Left ventricle myocardium superior (tissue), 1 donor: Measurements from ENCODE around the gene SCGN. TPM values are rescaled to one million over a fixed set of nuclear protein-coding genes. Genes with fewer than 3 reads are reported as not detected.
"Not testable (repeated sequence)": the region's sequence is repeated elsewhere in the genome, so short reads cannot be mapped to it uniquely, and the experiment has no call there.

ENCODE experiments used
- ATAC-seq: fragments of 200-7000 bp; cut with Tn5 transposase; one replicate; pipeline ENCODE4 v1.9.1; 2020; ENCODE audit warnings: mild to moderate bottlenecking, moderate library complexity
- DNase-seq: peaks from one replicate; pipeline ENCODE4 v3.0.0-alpha.2; 2020
- intact Hi-C: fragments of 100-400 bp; cut with micrococcal nuclease; formaldehyde crosslinking; loops from one replicate; pipeline ENCODE4 v1.11.0; 2022
- total RNA-seq: library from RNA; stranded (reverse); fragmentation: NEBNext Ultra II Directional; extraction: Animal tissue kit (Norgen Biotek cat#: 25700); gene quantifications from one replicate; pipeline ENCODE4 v1.2.1, GENCODE V29; 2021
- donor health status: DM: no; HTN: yes; CAD: no; lungs with severe emphysema.

Gene SCGN
- total RNA-seq, 1 donor from 2014 or later = 0.79 TPM

GRCh38 chr6:25710287-25710686, 58.3 kb downstream of the SCGN start:
- DNase-seq (no peak), ATAC-seq (no peak)
- intact Hi-C loops = no loop called here

GRCh38 chr6:25713824-25714223, 61.8 kb downstream of the SCGN start:
- intact Hi-C loops = no loop called here
- DNase-seq (no peak), ATAC-seq (no peak)

DNA sequence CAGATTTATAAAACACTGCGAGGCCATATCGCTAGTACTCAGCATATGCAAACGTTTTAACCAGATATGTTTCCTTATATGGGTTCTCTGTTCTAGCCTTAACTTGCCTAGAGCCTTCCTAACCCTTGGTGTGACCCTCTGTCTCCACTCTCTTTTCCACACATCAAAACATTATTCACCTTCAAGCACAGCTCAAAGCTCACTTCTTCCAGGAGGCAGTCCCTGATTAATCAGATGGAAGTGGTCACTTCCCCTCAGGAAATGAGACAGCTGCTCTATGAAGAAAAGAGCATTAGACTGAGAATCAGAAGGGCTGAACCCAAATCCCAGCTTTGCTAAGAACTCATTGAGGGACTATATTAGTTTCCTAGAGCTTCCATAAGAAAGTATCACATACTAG, 62.8 kb downstream of the SCGN start:
- no peak for ATAC-seq
- intact Hi-C loops = no loop called here

DNA sequence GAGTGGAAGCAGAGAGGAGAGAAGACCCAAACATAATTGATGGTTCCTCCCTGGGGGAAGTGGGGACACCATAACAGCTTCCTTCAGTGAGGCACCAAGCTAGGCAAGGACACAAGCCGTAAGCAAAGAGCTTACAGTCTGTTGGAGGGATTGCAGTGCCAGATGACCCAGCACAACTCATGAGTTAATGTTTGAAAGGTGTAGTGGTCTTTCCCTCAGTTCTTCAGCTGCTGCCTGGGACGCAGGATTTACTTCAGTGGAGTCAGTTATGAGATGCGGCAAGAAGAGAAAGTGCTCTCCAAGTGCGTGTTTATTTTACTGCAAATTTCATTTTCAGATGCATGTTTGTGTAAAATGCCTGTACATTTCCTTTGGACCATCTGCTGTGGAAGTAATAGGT, 63.8 kb downstream of the SCGN start:
- ATAC-seq (no peak), DNase-seq (no peak)
- intact Hi-C loops = no loop called here

More for the DNA sequence above, 62.8 kb downstream of the SCGN start:
- DNase-seq = no peak

DNA sequence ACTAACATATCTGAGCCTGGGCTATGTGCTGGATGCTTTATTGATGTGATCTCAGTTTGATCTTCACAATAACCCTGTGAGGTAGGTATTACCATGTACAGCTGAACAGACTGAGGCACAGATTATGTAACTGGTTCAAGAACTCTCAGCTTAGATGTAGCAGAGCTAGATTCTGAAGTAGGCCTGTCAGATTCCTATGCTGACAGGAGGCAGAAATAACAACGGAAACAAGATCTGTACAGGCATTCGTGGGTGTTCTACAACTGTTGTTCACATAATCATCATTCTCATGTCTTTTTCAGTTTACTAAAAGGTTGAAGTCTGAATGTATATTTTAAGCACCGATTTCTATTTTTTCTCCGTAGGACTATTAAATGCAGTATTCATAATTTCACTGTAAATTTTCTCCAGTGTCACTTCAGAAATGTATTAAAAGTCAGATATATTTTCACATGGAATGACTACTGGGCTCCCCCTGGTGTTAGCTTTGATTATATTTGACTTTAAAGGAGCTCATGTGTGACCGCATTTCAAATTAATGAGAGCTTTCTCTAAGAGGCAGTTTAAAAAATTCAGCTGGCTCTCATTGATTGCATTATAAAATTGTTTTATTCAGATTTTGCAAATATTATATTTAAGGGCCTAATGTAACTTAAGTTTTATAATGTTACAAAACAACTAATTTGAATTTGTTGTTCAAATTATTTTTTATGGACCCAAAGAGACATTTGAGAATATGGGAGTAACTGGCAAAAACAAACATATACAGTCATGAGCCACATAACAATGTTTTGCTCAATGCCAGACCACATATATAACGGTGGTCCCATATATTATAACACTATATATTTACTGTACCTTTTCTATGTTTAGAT, 66.1 kb downstream of the SCGN start:
- DNase-seq (no peak), ATAC-seq (no peak)
- intact Hi-C loops = no loop called here

DNA sequence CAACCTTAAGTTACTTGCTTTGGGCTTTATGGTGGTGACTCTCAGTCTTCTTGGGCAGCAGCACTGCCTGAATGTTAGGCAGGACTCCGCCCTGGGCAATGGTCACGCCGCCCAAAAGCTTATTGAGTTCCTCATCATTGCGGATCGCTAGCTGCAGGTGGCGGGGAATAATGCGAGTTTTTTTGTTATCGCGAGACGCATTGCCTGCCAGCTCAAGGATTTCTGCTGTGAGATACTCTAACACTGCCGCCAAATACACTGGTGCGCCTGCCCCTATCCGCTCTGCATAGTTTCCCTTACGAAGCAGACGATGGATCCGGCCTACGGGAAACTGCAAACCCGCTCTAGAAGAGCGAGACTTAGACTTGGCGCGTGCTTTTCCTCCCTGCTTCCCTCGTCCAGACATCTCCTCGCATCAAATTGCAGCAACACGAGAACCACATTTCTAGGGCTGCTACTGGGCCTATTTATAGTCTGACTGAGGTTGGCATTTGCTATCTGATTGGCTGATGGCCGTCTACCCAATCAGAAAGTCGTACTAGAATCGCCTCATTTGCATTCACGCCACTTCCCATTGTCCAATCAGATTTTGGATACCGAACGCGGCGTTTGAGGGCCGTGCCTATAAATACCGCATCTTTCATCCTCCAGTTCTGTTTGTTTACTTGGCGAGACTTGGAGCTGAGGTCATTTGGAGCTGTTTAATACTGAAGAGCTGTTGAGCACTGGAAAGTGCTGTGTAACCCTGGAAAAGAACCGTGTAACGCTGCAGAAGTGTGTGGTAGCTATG, 74.3 kb downstream of the SCGN start:
- DNase-seq = no peak
- no peak for ATAC-seq
- intact Hi-C loops = loop anchor here (10.0 kb wide), 1 partner anchor 278 kb away; no protein-coding TSS in a partner anchor

DNA sequence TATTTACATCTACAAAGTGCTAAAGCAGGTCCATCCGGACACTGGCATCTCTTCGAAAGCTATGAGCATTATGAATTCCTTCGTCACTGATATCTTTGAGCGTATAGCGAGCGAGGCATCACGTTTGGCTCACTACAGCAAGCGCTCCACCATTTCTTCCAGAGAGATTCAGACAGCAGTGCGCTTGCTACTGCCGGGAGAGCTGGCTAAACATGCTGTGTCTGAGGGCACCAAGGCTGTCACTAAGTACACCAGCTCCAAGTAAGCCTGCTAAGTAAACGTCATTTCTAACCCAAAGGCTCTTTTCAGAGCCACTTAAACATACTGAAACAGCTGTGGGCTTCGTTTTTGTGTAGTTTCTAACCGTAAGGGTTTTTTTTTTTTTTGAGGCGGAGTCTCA, 75.0 kb downstream of the SCGN start:
- DNase-seq (no peak), ATAC-seq (no peak)
- intact Hi-C loops = loop anchor here (10.0 kb wide), 1 partner anchor 278 kb away; no protein-coding TSS in a partner anchor

GRCh38 chr6:25730907-25731306, 78.9 kb downstream of the SCGN start:
- DNase-seq (no peak), ATAC-seq (no peak)
- intact Hi-C loops = no loop called here

- DNase-seq (no peak), ATAC-seq (no peak)
- intact Hi-C loops = no loop called here
Observed at GRCh38 chr6:25731721-25732120, 79.7 kb downstream of the SCGN start.

DNA sequence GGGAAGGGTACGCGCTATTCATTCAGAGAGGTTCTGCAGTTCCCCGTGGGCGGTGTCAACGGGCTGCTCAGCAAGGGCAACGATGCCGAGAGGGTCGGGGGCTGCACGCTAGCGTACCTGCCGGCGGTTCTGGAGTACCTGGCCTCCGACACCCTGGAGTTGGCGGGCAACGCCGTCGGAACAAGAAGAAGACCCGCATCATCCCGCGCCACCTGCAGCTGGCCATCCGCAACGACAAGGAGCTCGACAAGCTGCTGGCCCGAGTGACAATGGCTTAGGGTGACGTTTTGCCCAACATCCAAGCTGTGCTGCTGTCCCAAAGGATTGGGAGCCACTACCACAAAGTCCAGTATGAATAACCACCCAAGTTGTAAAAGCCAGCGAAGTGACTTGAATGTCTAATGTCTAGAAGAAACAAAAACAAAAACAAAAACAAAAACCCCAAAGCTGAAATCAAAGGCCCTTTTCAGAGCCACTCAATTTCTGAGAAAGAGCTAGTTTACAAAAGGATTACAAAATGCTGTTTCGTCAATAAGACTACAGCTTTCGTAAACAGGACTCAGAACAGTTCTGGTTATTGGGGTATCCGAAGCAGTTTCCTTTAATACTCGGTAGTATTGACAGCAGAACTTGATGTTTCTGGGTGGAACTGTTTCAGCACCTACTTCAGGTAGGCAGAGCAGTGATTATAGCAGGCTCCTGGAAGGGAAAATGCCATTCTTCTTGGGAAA, 80.6 kb downstream of the SCGN start:
- DNase-seq (no peak), ATAC-seq (no peak)
- intact Hi-C loops = no loop called here

GRCh38 chr6:25735261-25735660, 83.2 kb downstream of the SCGN start:
- ATAC-seq (no peak), DNase-seq (no peak)
- intact Hi-C loops = no loop called here

- ATAC-seq = no peak
- no peak for DNase-seq
- intact Hi-C loops = no loop called here
Observed at GRCh38 chr6:25743868-25744267, 91.9 kb downstream of the SCGN start.

DNA sequence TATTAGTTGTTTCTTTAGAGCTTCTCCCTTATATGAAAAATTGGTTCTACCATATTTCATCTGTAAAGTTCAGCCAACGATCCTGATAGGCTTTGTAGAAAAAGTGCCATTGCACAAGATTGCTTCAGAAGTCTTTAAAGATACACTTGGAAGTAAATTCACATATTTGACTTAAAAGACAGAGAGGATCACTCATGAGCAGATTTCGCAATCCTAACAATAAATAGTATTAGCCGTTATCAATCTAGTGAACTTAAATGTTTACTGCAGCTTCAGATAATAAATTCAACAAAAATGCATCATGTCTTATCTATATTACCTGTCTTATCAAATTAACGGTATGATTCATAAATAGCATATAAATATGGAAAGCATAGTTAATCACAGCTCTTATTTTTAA, 93.8 kb downstream of the SCGN start:
- no peak for DNase-seq
- no peak for ATAC-seq
- intact Hi-C loops = no loop called here

- DNase-seq = no peak
- ATAC-seq = no peak
- intact Hi-C loops = no loop called here
Observed at GRCh38 chr6:25746968-25747367, 95.0 kb downstream of the SCGN start.

DNA sequence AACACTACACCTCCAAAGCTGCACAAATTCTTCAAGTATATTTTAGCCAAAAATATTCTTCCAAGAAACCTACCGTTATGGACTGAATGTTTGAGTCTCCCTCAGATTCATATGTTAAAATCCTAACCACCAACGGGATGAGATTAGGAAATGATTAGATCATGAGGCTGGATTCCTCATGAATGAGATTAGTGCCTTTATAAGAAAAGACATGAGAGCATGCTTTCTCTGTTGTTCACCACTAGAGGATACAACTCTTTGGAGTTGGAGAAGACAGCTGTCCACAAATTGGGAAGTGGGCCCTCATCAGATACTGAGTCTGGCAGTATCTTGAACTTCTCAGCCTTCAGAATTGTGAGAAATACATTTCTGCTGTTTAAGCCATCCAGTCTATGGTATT, 95.5 kb downstream of the SCGN start:
- DNase-seq (no peak), ATAC-seq (no peak)
- intact Hi-C loops = no loop called here

DNA sequence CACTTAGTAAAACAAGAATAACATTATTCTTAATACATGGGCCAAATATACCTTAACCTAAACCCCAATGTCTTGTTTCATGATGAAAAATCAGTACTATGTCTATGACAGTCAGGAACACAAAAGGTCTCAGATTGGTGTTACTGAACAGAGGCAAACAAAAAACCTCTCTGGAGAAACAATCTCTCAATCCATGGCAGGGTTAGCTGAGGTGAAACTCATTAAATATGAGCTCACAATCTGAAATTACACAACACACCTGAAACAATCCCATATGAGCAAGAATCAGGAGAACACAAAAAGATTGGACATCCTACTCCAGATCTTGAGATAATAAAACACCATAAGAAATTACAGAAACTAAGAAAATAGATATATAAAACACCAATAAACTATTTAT, 96.0 kb downstream of the SCGN start:
- no peak for ATAC-seq
- intact Hi-C loops = no loop called here
- DNase-seq = no peak

DNA sequence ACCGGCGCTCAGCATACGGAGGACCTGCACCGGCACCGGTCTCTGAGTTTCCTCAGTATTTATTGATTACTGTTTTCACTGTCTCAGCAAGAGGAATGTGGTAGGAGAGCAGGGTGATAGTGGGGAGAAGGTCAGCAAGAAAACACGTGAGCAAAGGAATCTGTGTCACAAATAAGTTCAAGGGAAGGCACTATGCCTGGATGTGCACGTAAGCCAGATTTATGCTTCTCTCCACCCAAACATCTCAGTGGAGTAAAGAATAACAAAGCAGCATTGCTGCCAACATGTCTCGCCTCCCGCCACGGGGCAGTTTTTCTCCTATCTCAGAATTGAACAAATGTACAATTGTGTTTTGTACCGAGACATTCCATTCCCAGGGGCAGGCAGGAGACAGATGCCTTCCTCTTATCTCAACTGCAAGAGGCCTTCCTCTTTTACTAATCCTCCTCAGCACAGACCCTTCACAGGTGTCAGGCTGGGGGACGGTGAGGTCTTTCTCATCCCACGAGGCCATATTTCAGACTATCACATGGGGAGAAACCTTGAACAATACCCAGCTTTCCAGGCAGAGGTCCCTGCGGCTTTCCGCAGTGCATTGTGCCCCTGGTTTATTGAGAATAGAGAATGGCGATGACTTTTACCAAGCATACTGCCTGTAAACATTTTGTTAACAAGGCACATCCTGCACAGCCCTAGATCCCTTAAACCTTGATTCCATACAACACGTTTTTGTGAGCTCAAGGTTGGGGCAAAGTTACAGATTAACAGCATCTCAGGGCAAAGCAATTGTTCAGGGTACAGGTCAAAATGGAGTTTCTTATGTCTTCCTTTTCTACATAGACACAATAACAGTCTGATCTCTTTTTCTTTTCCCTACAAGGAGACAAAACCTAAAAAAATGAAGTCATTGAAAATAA, 96.8 kb downstream of the SCGN start:
- ATAC-seq, DNase-seq, intact Hi-C loops: not testable (repeated sequence)

GRCh38 chr6:25749837-25750236, 97.8 kb downstream of the SCGN start:
- ATAC-seq = no peak
- intact Hi-C loops = no loop called here
- DNase-seq = no peak

DNA sequence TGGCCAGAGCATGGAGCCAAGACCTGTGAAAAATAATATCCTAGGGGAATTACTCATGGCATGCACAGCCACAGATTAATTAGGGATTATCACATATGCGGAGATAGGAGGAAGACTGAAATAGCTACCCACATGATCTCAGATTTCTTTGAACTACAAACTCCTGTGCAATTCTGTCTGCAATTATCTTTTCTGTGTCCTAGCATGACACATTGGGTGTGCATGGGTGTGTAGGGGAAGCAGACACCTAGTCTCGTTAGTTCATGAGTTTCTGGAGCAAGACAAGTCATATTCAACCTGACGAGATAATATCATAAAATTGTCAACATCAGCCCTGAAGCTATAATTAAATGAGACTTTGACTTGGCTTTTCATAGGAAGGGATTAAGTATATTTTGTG, 98.9 kb downstream of the SCGN start:
- no peak for DNase-seq
- intact Hi-C loops = no loop called here
- ATAC-seq = no peak
